ENCODE measurements around the gene UNC93B1. TPM values are rescaled to one million over a fixed set of nuclear protein-coding genes. Genes with fewer than 3 reads are reported as not detected.

Gene UNC93B1
- total RNA-seq, 4 donors from 2014 or later = 43.5 to 75.9 (median 44.2) TPM

- H3K27me3 ChIP-seq = no peaks in the 10 kb centered on the region
- H3K4me3 ChIP-seq = no peak overlapping the region
- TF ChIP-seq EP300 (IDR thresholded peaks at IDR 0.05) = no peak
- TF ChIP-seq CTCF (IDR thresholded peaks at IDR 0.05) = no peak
- TF ChIP-seq POLR2A (IDR thresholded peaks at IDR 0.05) = no peak
- H3K27ac ChIP-seq = peak overlapping the region; percentile 93 to 98 (median 96)
- no peaks in the 10 kb centered on the region for H3K9me3 ChIP-seq
- H3K36me3 ChIP-seq = no peaks in the 10 kb centered on the region
- H3K4me1 ChIP-seq = peaks cover 0 to 66% (median 55%) of the 10 kb centered on the region in 4 donors
- no peak for DNase-seq (ENCODE audit: low spot score in 2 of 2)
- WGBS, 2 donors = 68 to 72% methylated on average over 18 to 24 of the region's 27 CpGs
These were observed 4.8 kb upstream of the UNC93B1 start for GRCh38 chr11:68008381-68009337.

GRCh38 chr11:68007498-68008380 is 3.8 kb upstream of the UNC93B1 start:
- DNase-seq (ENCODE audit: low spot score in 2 of 2) = no peak

GRCh38 chr11:68006606-68007166 is 2.8 kb upstream of the UNC93B1 start:
- TF ChIP-seq EP300 (IDR thresholded peaks at IDR 0.05) (no peak), CTCF (IDR thresholded peaks at IDR 0.05) (no peak), POLR2A (IDR thresholded peaks at IDR 0.05) (no peak)
- WGBS, 2 donors = 94 to 97% methylated on average over 7 of the region's 7 CpGs
- no peaks in the 10 kb centered on the region for H3K27me3 ChIP-seq
- peak overlapping the region in 1 of 4 donors; percentile 98 for H3K27ac ChIP-seq
- H3K4me3 ChIP-seq = no peak overlapping the region
- no peaks in the 10 kb centered on the region for H3K36me3 ChIP-seq
- H3K9me3 ChIP-seq = no peaks in the 10 kb centered on the region
- H3K4me1 ChIP-seq = peaks cover 0 to 57% (median 36%) of the 10 kb centered on the region in 4 donors
- no peak for DNase-seq (ENCODE audit: low spot score in 2 of 2)

More at GRCh38 chr11:68007498-68008380, 3.8 kb upstream of the UNC93B1 start:
- WGBS, 2 donors = 85 to 86% methylated on average over 12 to 13 of the region's 16 CpGs
- peaks cover 0 to 64% (median 47%) of the 10 kb centered on the region in 4 donors for H3K4me1 ChIP-seq
- H3K4me3 ChIP-seq = no peak overlapping the region
- TF ChIP-seq EP300 (IDR thresholded peaks at IDR 0.05) = no peak
- TF ChIP-seq POLR2A (IDR thresholded peaks at IDR 0.05) = no peak
- TF ChIP-seq CTCF (IDR thresholded peaks at IDR 0.05) = no peak
- no peaks in the 10 kb centered on the region for H3K27me3 ChIP-seq
- no peaks in the 10 kb centered on the region for H3K9me3 ChIP-seq
- peak overlapping the region in 3 of 4 donors; percentile 95 to 98 (median 98) for H3K27ac ChIP-seq
- H3K36me3 ChIP-seq = no peaks in the 10 kb centered on the region

- TF ChIP-seq CTCF (IDR thresholded peaks at IDR 0.05) (no peak), POLR2A (IDR thresholded peaks at IDR 0.05) (no peak), EP300 (IDR thresholded peaks at IDR 0.05) (no peak)
- Histone ChIP-seq H3K27ac (peak overlapping the region in 3 of 4 donors; percentile 62 to 89 (median 83)), H3K4me3 (peak overlapping the region in 3 of 4 donors; percentile 68 to 89 (median 85)), H3K9me3 (no peaks in the 10 kb centered on the region), H3K4me1 (peaks cover 0 to 38% (median 20%) of the 10 kb centered on the region in 4 donors), H3K27me3 (no peaks in the 10 kb centered on the region), H3K36me3 (no peaks in the 10 kb centered on the region)
- DNase-seq (ENCODE audit: low spot score in 2 of 2) = no peak
- 79 to 81% methylated on average over 12 to 14 of the region's 14 CpGs for WGBS, 2 donors
These were observed 846 bp upstream of the UNC93B1 start for GRCh38 chr11:68004551-68005335.
